ENCODE results near the gene VASN. TPM values are rescaled to one million over a fixed set of nuclear protein-coding genes. Genes with fewer than 3 reads are reported as not detected.

Gene VASN
- total RNA-seq, 4 donors from 2014 or later, result 7.1 to 31.3 (median 21.7) TPM

GRCh38 chr16:4372578-4373355, 1.1 kb downstream of the VASN start:
- H3K4me1 ChIP-seq, result peaks cover 64 to 87% (median 81%) of the 10 kb centered on the region in 4 donors
- H3K4me3 ChIP-seq, result peak overlapping the region; percentile 66 to 75 (median 70)
- intact Hi-C loops (cut with DNase I), result no loop called here
- no peaks in the 10 kb centered on the region for H3K27me3 ChIP-seq
- DNase-seq (ENCODE audit: extremely low spot score), result no peak
- TF ChIP-seq POLR2AphosphoS5 (IDR thresholded peaks at IDR 0.05) (no peak), POLR2A (IDR thresholded peaks at IDR 0.05; ENCODE audit: low read depth) (no peak), EP300 (IDR thresholded peaks at IDR 0.05) (no peak)
- TF ChIP-seq, protein P1, sequence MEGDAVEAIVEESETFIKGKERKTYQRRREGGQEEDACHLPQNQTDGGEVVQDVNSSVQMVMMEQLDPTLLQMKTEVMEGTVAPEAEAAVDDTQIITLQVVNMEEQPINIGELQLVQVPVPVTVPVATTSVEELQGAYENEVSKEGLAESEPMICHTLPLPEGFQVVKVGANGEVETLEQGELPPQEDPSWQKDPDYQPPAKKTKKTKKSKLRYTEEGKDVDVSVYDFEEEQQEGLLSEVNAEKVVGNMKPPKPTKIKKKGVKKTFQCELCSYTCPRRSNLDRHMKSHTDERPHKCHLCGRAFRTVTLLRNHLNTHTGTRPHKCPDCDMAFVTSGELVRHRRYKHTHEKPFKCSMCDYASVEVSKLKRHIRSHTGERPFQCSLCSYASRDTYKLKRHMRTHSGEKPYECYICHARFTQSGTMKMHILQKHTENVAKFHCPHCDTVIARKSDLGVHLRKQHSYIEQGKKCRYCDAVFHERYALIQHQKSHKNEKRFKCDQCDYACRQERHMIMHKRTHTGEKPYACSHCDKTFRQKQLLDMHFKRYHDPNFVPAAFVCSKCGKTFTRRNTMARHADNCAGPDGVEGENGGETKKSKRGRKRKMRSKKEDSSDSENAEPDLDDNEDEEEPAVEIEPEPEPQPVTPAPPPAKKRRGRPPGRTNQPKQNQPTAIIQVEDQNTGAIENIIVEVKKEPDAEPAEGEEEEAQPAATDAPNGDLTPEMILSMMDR (IDR thresholded peaks at IDR 0.05), result no peak
- H3K9me3 ChIP-seq, result no peaks in the 10 kb centered on the region
- peak overlapping the region; percentile 82 to 90 (median 84) for H3K27ac ChIP-seq (replicated peaks in 1 of 4)
- 47% methylated on average over 5 of the region's 10 CpGs for WGBS
- no peaks in the 10 kb centered on the region for H3K36me3 ChIP-seq

DNA sequence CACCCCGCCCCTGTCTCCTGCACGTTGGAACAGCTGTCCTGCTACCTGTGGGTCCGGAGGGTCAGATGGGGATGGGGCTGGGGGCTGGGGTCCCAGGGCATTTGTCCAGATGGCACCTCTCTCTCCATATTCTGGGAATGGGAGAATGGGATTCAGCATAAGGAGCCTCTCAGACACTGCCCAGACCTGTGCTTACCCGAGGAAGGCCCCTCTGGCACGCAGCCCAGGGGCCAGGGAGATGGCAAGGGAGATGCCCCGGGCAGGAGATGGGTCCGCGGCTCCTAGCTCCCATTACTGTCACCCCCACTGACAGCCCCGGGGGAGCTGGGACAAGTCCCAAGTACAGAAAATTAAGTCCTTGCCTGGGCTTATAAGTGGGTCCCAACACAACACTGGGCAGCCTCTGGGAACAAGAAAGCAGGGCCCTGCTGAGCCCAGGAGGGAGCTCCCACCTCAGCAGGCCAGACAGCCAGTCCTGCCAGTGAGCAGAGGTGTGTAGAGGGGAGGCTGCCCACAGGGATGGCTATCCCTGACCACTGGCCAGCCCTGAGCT, 1.8 kb downstream of the VASN start:
- Histone ChIP-seq H3K9me3 (no peaks in the 10 kb centered on the region), H3K36me3 (peaks cover 0 to 2% (median 0%) of the 10 kb centered on the region in 4 donors), H3K27me3 (no peaks in the 10 kb centered on the region), H3K27ac (replicated peaks in 1 of 4) (peak overlapping the region; percentile 82 to 90 (median 84)), H3K4me3 (peak overlapping the region; percentile 66 to 75 (median 70)), H3K4me1 (peaks cover 69 to 93% (median 88%) of the 10 kb centered on the region in 4 donors)
- WGBS, result 29% methylated on average over 4 of the region's 9 CpGs
- no peak for DNase-seq (ENCODE audit: extremely low spot score)
- TF ChIP-seq, protein P1 (IDR thresholded peaks at IDR 0.05), result no peak
- TF ChIP-seq POLR2A (IDR thresholded peaks at IDR 0.05; ENCODE audit: low read depth) (no peak), EP300 (IDR thresholded peaks at IDR 0.05) (no peak), POLR2AphosphoS5 (IDR thresholded peaks at IDR 0.05) (no peak)
- intact Hi-C loops (cut with DNase I), result no loop called here

GRCh38 chr16:4373909-4374742, 2.5 kb downstream of the VASN start:
- peaks cover 69 to 98% (median 93%) of the 10 kb centered on the region in 4 donors for H3K4me1 ChIP-seq

DNA sequence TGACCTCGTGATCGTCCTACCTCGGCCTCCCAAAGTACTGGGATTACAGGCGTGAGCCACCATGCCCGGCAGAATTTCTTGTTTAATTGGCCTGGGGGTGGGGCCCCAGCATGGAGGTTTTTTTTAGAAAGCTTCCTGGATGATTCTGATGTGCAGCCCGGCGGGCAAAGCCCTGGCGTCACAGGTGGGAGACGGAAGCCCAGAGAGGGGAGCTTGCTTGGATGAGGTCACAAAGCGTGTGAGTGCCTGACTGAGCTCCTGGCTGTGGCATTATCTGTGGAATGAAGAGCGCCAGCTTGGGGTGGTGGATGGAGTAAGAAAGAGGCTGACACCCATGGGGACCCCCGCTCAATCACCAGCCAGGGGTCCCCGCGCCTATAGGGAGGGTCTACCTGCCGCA, 4.1 kb downstream of the VASN start:
- no peak for DNase-seq (ENCODE audit: extremely low spot score)
- Histone ChIP-seq H3K36me3 (peaks cover 0 to 8% (median 7%) of the 10 kb centered on the region in 4 donors), H3K4me1 (peaks cover 69 to 95% (median 84%) of the 10 kb centered on the region in 4 donors), H3K9me3 (no peaks in the 10 kb centered on the region), H3K27me3 (no peaks in the 10 kb centered on the region), H3K27ac (replicated peaks in 1 of 4) (peak overlapping the region; percentile 82 to 90 (median 84)), H3K4me3 (peak overlapping the region in 2 of 4 donors; percentile 26 to 41)
- WGBS, result 83% methylated on average over 15 of the region's 15 CpGs
- intact Hi-C loops (cut with DNase I), result no loop called here
- TF ChIP-seq POLR2AphosphoS5 (IDR thresholded peaks at IDR 0.05) (no peak), EP300 (IDR thresholded peaks at IDR 0.05) (no peak), POLR2A (IDR thresholded peaks at IDR 0.05; ENCODE audit: low read depth) (no peak)
- TF ChIP-seq, protein P1 (IDR thresholded peaks at IDR 0.05), result no peak

More at GRCh38 chr16:4373909-4374742, 2.5 kb downstream of the VASN start:
- Histone ChIP-seq H3K9me3 (no peaks in the 10 kb centered on the region), H3K4me3 (peak overlapping the region; percentile 66 to 75 (median 70)), H3K36me3 (peaks cover 0 to 3% (median 0%) of the 10 kb centered on the region in 4 donors), H3K27me3 (no peaks in the 10 kb centered on the region), H3K27ac (replicated peaks in 1 of 4) (peak overlapping the region; percentile 82 to 90 (median 84))
- intact Hi-C loops (cut with DNase I), result no loop called here
- TF ChIP-seq, protein P1 (IDR thresholded peaks at IDR 0.05), result no peak
- TF ChIP-seq EP300 (IDR thresholded peaks at IDR 0.05), result no peak
- peak; percentile 69 to 76 for TF ChIP-seq POLR2AphosphoS5 (IDR thresholded peaks at IDR 0.05)
- no peak for TF ChIP-seq POLR2A (IDR thresholded peaks at IDR 0.05; ENCODE audit: low read depth)
- 23% methylated on average over 18 of the region's 30 CpGs for WGBS
- no peak for DNase-seq (ENCODE audit: extremely low spot score)
